ENCODE results near the gene KLHL24.
A peak's percentile ranks its signal among the peaks of the same experiment; 100 is the strongest.
"Not testable (repeated sequence)": the region's sequence is repeated elsewhere in the genome, so short reads cannot be mapped to it uniquely, and the experiment has no call there.

Gene KLHL24, protein sequence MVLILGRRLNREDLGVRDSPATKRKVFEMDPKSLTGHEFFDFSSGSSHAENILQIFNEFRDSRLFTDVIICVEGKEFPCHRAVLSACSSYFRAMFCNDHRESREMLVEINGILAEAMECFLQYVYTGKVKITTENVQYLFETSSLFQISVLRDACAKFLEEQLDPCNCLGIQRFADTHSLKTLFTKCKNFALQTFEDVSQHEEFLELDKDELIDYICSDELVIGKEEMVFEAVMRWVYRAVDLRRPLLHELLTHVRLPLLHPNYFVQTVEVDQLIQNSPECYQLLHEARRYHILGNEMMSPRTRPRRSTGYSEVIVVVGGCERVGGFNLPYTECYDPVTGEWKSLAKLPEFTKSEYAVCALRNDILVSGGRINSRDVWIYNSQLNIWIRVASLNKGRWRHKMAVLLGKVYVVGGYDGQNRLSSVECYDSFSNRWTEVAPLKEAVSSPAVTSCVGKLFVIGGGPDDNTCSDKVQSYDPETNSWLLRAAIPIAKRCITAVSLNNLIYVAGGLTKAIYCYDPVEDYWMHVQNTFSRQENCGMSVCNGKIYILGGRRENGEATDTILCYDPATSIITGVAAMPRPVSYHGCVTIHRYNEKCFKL

DNA sequence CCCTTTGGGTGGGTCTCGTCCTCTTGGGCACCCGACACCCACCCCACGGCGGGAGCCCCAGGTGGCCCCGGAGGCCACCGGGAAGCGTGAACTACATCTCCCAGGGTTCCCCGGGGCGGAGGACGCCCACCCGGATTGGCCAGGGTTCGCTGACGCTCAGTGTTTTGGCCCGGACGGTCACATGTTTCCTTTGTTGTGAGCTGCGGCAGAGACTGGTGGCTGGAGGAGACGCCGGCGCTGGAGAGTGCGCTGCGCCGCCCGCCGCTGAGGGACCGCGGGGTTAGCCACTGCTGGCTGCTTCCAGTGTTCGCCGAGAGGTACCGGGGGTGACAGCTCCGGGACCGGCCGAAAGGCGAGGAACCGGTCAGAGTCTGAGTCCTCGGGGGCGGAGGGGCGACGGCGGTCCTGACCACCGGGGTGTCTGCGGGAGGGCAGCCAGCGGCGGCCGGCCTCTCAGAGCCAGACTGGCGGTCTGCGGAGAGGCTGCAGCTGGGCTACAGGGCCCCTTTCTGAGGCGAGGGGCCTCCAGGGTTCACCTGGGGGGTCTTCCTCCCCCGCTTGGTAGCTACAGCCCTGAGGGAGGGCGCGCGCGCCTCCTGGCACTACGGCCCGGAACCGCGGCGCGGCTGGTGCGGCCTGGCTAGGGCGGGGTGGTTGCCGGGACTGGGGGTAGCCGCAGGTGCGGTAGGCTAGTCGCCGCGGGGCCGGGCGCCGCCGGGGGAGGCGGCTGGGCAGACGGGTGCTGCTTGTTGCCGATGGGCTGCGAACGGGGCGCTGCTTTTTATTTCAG, at the start of gene KLHL24:
TSS of gene KLHL24 (plus strand) at position 193 of the 790 bp plus-strand sequence. CDS start 14,734 bp downstream, outside the sequence.
- peak; percentile 77 for DNase-seq (ENCODE audit: low read depth, low spot score)

DNA sequence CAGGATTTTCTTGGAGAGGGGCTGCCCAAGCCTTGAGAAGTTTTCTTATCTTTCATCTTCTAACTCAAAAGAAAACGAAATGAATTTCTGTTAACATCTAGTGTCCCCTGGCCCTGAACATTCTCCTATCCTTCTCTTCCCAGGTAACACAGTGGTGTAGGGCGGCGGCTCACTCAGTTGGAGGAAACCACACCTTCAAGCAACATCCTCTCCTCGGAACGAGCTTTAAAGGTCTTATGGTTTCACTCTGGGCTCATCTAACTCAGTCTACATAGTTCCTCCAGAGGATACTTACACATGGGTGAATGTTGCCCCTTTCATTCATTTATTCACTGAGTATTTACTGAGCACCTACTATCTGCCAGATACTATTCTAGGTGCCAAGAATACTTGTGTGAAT, 48.9 kb upstream of the KLHL24 start:
- no peak for DNase-seq (ENCODE audit: low read depth, low spot score)

DNA sequence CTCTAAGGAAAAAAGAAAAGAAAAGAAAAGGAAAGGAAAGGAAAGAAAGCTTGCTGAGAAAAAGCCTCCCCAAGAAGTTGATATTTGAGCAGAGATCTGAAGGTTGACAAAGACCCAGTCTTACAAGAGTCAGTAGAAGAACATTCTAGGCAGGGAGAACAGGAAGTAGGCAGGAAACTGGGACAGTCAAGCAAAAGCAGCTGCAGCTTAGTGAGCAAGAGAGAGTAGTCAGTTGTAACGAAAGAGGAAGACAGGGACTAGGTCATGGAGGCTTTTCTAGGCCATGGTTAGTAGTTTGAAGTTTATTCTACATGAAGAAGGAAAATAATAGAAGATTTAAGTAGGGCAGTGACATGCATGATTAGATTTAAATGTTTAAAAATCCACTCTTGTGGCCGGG, 48.1 kb upstream of the KLHL24 start:
- no peak for DNase-seq (ENCODE audit: low read depth, low spot score)

DNA sequence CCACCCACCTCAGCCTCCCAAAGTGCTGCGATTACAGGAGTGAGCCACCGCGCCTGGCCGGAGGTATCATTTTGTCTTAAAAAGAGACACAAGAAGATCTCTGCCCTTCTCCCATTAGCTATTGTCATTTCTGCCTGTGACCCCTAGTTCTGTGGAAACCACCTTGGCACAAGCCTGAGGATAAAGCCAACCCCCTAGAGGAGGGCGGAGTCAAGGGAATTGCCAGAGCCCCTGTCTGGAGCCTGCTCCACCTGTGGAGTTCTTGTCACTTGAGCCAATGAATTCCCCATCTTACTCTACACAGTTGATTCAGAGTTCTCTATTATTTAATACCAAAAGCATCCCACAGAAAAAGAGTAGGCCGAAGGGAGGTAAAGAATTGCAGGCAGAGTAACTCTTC, 45.0 kb upstream of the KLHL24 start:
- no peak for DNase-seq (ENCODE audit: low read depth, low spot score)

DNA sequence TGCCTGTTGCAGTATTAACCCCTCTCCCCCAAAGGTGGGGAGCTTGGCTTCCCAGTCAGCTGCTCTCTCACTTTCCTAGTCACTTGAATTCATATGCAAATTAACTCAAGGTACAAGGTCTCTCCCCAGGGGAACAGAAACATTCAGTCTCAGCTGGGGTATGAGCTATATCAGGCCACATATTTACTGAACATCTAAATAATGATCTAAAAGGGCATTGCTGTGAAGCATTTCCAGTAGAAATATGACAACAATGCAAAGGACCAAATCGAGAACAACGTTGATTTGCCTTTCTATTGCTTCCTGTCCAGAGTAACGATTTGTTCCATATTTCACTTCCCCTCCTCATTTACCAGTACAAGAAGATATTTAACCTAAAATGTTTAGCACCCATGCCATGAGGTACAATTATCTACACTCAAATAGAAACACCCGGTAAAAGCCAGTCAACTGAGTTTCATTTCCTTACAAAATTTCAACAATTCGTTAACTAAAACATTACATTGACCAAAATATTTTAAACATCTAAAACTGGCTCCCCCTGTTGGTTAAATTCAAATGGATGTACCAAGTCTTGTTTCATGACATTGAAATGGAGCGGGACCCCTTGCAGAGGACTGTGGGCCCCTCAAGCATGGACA, 43.4 kb upstream of the KLHL24 start:
- no peak for DNase-seq (ENCODE audit: low read depth, low spot score)

DNA sequence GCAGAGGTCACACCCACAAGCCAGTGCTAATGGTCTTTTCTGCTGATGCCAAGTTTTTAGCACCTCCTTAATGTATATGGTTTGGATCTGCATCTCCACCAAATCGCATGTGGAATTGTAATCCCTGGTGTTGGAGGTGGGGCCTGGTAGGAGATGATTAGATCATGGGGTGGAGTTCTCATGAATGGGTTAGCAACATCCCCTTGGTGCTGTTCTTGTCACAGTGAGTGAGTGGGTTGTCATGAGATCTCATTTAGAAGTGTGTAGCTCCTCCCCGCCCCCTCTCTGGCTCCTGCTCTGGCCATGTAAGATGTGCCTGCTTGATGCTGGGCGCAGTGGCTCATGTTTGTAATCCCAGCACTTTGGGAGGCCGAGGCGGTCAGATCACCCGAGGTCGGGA, 42.6 kb upstream of the KLHL24 start:
- DNase-seq (ENCODE audit: low read depth, low spot score): no peak

DNA sequence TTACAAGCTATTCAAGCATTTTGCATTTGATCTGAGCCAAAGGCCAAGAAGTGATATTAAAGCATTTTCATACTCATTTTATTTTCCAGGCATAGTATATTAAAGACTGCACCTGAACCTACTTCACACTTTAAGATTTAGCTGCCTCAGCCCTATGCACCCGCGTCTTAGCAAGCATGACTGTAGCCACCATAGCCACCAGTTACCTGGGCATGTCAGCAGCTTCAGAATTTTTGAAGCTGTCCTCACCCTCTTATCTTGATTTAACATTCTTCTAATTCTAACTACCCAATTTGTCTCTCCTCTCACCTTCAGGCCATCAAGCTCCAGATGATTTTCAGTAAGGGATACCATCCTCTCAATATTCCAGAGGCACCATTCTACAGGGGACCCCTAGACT, 40.8 kb upstream of the KLHL24 start:
- no peak for DNase-seq (ENCODE audit: low read depth, low spot score)

DNA sequence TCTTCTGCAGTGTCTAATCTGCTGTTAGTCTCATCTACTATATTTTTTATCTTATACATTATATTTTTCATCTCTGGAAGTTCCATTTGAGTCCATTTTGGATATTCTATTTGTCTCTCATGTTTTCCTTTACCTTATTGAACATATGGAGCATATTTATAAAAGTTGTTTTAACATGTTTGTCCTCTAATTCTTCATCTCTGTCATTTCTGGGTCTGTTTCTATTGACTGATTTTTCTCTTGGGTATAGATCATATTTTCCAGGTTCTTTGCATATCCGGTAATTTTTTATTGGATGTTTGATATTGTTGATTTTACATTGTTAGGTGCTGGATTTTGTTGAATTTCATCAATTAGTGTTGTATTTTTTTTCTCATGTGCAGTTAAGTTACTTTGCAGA, 37.5 kb upstream of the KLHL24 start:
- DNase-seq (ENCODE audit: low read depth, low spot score): no peak

DNA sequence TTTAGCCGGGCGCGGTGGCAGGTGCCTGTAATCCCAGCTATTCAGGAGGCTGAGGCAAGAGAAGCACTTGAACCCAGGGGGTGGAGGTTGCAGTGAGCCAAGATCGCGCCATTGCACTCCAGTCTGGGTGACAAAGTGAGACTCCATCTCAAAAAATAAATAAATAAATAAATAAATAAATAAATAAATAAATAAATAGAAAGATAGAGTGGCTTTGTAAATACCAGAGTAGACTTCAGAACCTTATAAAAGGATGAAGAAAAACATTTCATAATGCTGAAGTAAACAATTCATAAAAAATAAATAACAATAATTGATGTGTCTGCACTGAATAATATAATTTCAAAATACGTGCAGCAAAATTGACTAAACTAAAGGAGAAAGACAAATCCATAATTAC, 24.1 kb upstream of the KLHL24 start:
- DNase-seq (ENCODE audit: low read depth, low spot score): not testable (repeated sequence)

DNA sequence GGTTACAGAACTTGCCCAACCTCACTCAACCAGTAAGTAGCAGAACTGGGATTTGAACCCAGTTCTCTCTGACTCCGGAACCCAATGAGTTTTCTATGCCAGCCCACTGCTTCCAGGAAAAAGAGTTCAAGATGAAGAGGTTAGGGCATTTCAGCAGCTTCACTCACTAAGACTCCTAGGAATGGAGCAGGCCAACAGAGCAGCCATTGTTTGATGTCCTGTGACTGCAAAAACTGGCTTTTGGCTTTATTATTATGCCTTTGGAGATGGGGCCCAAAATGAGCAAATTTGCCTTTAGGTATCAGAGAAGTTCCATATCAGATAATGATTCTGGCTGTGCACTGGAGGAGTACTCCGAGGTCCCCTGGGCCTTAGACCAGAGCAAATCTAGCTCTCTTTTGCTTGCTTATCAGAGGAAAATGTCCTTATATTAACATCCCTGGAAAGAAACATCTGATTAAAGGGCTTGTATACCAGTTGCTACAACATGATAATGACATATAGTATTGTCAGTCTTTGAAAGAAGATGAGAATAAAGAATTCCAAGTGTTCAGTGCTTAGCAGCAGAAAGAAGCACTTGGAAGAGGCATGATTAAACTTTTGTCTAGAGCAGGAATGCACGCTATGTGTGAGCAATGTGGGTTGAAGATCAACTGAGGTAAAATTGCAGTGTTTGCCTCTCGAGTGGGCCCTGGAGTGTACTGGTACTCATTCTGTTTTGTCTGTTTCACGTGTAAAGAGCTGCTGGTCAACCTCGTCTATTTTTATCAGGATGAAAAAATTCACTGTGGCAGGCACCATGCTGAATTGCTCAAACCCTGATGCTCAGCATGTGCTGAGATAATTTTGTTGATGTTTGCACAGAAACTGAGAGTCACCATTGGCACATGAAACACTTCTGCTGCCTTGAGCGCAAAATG, 21.8 kb upstream of the KLHL24 start:
- DNase-seq (ENCODE audit: low read depth, low spot score): no peak

DNA sequence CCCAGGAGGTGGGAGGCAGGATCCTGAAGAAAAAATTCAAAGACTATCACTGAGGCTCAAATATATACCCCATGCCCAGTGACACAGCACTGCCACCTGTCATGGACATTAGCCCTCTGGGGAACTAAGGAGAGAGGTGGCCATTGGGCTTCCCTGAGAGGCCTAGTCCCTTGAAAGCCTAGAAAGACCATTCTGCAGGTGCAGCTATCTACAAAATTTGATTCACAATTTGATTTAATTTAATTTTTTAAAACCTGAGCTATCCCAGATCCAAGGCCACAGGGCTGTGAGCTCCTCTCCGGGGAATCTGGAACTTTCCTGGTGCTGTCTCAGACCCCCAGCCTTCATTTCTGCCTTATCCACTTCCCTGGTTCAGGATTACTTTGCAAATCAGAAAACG, 16.9 kb upstream of the KLHL24 start:
- no peak for DNase-seq (ENCODE audit: low read depth, low spot score)

DNA sequence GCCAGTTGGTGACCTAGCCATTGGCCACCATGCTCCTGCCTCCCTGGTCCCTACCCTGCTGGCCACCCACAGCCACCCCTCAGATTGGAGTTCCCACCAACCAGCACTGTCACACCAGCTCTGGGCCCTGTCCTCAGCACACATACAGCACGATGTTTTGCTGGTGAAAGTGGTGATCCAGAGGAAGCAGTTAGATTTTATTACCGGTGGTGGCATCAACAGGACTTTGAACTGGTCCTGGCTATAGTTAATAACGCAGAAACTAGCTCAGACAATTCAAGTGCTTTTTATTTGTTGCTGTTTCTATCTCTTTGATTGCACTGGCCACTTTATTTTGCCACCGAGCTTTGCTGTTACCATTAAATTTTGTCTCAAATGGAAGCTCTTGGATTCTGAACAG, 16.4 kb upstream of the KLHL24 start:
- DNase-seq (ENCODE audit: low read depth, low spot score): no peak

DNA sequence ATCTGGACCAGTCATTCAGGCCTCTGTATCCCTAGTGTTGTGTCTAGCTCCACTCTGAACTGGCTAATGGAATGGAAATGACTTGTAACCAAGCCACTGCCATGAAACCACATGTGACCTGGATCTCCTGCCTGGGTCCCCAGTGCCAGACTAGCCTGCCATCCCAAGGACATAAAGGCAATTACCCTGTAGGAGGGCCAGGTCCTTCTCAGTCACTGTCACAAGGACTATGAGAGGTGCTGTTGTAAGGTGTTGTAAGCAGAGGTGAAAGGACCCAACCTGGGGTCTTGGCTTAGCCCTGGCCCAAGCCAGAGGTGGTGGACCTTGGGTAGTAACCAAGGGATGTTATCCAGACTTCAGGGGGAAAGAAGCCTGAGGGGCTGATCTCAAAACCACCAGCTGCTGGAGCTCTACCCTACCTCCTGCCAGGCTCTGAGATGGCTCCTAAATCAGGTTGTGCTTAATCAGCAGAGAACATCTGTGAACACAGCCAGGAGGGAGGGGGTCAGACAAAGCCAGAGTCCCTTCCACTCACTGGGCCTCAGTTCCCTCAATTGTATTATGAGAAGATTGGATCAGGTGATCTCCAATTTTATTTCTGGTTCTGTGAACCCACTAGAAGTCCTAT, 15.7 kb upstream of the KLHL24 start:
- no peak for DNase-seq (ENCODE audit: low read depth, low spot score)

DNA sequence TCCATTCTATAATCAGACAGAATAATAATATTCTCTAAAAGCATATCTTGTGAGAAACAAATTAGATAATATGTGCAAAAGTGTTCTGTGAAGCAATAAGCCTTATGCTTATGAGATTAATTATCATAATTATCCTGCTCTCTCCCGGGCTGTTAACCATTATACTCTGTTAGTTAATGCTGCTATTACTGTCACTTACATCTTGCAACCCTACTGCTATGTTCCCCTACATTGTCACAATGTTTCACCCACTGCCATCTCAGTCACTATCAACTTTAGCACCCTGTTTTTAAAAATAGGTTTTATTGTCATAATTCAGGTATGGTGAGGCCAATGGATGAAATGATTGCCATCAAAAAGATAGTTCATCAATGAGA, 15.2 kb upstream of the KLHL24 start:
- no peak for DNase-seq (ENCODE audit: low read depth, low spot score)

DNA sequence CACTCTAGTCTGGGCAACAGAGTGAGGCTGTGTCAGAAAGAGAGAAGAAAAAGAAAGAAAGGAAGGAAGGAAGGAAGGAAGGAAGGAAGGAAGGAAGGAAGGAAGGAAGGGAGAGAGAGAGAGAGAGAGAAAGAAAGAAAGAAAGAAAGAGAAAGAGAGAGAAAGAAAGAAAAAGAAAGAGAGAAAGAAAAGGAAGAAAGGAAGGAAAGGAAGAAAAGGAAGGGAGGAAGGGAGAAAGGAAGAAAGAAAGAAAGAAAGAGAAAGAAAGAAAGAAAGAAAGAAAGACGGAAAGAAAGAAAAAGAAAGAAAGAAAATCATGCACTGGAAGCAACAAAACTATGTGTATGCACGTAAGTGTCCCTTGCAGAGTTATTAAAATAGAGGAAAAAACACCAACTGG, 12.9 kb upstream of the KLHL24 start:
- DNase-seq (ENCODE audit: low read depth, low spot score): not testable (repeated sequence)

DNA sequence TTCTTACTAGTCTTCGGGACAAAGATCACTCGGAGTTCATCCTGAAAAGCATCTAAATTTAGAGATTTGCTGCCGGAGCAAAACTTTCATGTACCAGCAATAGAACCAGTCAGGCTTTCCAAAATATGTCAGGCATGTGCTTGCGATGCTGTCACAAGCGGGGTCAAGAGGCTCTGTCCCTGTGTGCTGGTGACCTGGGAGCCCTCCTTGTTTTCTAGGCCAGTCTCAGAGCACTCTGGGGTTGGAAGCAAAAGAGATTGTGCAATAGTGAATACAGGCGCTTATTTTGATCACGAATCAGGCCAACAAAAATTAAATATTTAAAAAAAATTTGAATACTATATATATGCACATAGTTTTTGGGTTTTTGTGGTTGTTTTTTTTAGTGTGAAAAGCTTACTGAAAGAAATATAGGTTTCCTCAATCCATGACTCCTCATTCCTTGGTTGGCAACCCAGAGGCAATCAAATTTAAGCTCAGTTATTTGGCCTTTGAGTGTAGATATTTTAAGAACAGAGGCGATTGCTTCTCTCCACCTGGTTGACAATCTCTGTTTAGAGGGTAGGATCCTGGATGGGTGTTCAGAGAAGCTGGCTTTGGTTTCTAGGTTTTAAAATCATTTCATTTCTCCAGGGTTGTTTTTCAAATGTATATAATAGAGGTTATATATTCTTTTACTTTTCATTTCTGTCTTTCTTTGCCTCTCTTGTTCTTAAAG, 8.4 kb upstream of the KLHL24 start:
- DNase-seq (ENCODE audit: low read depth, low spot score): no peak

DNA sequence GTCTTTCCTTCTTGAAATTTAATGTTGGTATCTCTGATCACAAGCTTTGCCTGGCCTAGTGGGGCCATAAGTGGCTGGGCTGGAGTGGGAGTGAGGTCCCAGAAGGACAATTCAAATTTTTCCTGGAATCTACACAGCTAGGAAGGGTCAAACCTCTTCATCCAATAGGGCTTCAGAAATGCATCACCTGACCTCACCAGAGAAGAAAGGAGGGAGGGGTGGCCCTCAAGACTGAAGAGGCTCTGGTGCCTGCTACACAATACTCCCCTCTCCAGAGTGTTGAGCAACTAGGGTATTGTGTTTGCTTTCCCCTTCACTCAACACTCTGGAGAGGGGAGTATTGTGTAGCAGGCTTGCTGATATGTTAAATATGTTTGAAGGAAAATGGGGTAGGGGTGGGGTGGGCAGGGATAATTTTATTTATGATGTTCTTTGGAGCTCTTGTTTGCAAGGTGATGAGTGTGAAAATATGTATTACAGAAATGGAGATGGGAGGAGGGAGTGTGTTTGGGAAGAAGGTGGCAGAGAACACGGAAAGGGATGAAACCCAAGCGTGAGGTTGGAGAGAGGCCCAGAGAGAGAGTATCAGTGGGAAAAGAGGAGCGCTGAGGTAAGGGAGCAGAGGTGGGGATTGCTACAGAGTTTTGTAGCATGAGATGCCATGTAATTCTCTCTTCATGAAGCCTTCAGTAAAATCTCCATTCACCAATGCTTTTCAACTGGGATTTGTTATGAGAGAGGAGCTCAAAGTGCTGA, 5.7 kb upstream of the KLHL24 start:
- DNase-seq (ENCODE audit: low read depth, low spot score): no peak

DNA sequence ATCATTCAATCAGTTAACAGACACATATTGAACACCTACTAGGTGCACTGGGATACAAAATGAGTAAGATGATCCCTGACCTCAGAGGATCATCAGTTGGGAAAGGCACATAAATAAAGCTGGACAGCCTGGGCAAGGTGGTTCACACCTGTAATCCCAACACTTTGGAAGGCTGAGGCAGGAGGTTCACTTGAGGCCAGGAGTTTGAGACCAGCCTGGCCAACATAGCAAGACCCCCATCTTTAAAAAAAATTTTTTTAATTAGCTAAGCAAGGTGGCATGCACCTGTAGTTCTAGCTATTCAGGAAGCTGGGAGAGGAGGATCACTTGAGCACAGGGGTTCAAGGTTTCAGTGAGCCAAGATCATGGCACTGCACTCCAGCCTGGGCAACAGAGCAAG, 3.7 kb upstream of the KLHL24 start:
- no peak for DNase-seq (ENCODE audit: low read depth, low spot score)

DNA sequence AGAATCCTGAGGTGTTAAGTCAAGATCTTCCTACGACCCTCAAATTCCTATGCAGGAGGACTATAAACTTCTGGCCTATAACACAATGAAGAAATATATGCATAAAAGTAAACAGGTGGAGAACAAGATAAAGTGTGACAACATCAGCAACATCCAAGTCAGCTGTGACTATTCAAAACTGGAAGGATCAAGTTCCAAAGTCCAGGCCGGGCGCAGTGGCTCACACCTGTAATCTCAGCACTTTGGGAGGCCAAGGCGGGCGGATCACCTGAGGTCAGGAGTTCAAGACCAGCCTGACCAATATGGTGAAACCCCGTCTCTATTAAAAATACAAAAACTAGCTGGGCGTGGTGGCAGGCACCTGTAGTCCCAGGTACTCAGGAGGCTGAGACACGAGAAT, 2.7 kb upstream of the KLHL24 start:
- not testable (repeated sequence) for DNase-seq (ENCODE audit: low read depth, low spot score)
